HUES48 (cell line): ENCODE data around the gene ACOT11.
"Not testable (repeated sequence)": the region's sequence is repeated elsewhere in the genome, so short reads cannot be mapped to it uniquely, and the experiment has no call there.

Experiments
- H3K27ac ChIP-seq: one replicate; pipeline ENCODE4 v1.7.0; 2013; ENCODE audit warnings: low read depth, low read length, inconsistent platforms
- H3K27me3 ChIP-seq: 2 replicates; pipeline ENCODE4 v1.6.1; 2013; ENCODE audit warnings: mild to moderate bottlenecking, low read length; ENCODE audit not compliant: control insufficient read depth, insufficient read depth
- H3K36me3 ChIP-seq: 2 replicates; pipeline ENCODE4 v1.6.1; 2013; ENCODE audit warnings: low read length; ENCODE audit not compliant: control insufficient read depth, insufficient read depth
- H3K4me1 ChIP-seq: 2 replicates; pipeline ENCODE4 v1.6.1; 2013; ENCODE audit warnings: mild to moderate bottlenecking, low read length; ENCODE audit not compliant: control insufficient read depth, insufficient read depth
- H3K4me3 ChIP-seq: 2 replicates; pipeline ENCODE4 v1.5.1; 2013; ENCODE audit warnings: mild to moderate bottlenecking, low read depth, low read length
- H3K9ac ChIP-seq: 2 replicates; pipeline ENCODE4 v1.6.1; 2013; ENCODE audit warnings: mild to moderate bottlenecking, low read depth, low read length, moderate library complexity
- H3K9me3 ChIP-seq: 2 replicates; pipeline ENCODE4 v1.6.1; 2013; ENCODE audit warnings: low read length; ENCODE audit not compliant: control insufficient read depth, insufficient read depth

ACOT11 gene

GRCh38 chr1:54513921-54514580 is 34.0 kb upstream of the ACOT11 start:
- H3K9ac ChIP-seq, H3K9me3 ChIP-seq, H3K27ac ChIP-seq, H3K27me3 ChIP-seq, H3K36me3 ChIP-seq, H3K4me1 ChIP-seq, H3K4me3 ChIP-seq: not testable (repeated sequence)

- Histone ChIP-seq H3K27ac (no peak overlapping the region), H3K9ac (no peak overlapping the region), H3K27me3 (no peaks in the 10 kb centered on the region), H3K9me3 (no peaks in the 10 kb centered on the region), H3K36me3 (no peaks in the 10 kb centered on the region), H3K4me3 (no peak overlapping the region), H3K4me1 (no peaks in the 10 kb centered on the region)
These were observed 31.6 kb upstream of the ACOT11 start for GRCh38 chr1:54516249-54516920.

- no peaks in the 10 kb centered on the region for H3K27me3 ChIP-seq
- no peak overlapping the region for H3K27ac ChIP-seq
- H3K4me3 ChIP-seq = no peak overlapping the region
- no peaks in the 10 kb centered on the region for H3K4me1 ChIP-seq
- no peaks in the 10 kb centered on the region for H3K36me3 ChIP-seq
- no peak overlapping the region for H3K9ac ChIP-seq
- no peaks in the 10 kb centered on the region for H3K9me3 ChIP-seq
These were observed 30.5 kb upstream of the ACOT11 start for GRCh38 chr1:54517496-54517895.

- Histone ChIP-seq H3K4me3 (no peak overlapping the region), H3K9ac (no peak overlapping the region), H3K27me3 (no peaks in the 10 kb centered on the region), H3K27ac (no peak overlapping the region), H3K9me3 (no peaks in the 10 kb centered on the region), H3K36me3 (no peaks in the 10 kb centered on the region), H3K4me1 (no peaks in the 10 kb centered on the region)
These were observed 29.5 kb upstream of the ACOT11 start for GRCh38 chr1:54518489-54518888.

- Histone ChIP-seq H3K9ac (no peak overlapping the region), H3K36me3 (no peaks in the 10 kb centered on the region), H3K27ac (no peak overlapping the region), H3K9me3 (no peaks in the 10 kb centered on the region), H3K4me1 (no peaks in the 10 kb centered on the region), H3K27me3 (no peaks in the 10 kb centered on the region), H3K4me3 (no peak overlapping the region)
These were observed 28.3 kb upstream of the ACOT11 start for GRCh38 chr1:54519709-54520108.

GRCh38 chr1:54520631-54521321 is 27.3 kb upstream of the ACOT11 start:
- no peaks in the 10 kb centered on the region for H3K9me3 ChIP-seq
- no peaks in the 10 kb centered on the region for H3K36me3 ChIP-seq
- no peaks in the 10 kb centered on the region for H3K27me3 ChIP-seq
- no peak overlapping the region for H3K27ac ChIP-seq
- H3K9ac ChIP-seq = no peak overlapping the region
- H3K4me1 ChIP-seq = no peaks in the 10 kb centered on the region
- H3K4me3 ChIP-seq = no peak overlapping the region

- H3K4me1 ChIP-seq, H3K4me3 ChIP-seq, H3K36me3 ChIP-seq, H3K9me3 ChIP-seq, H3K9ac ChIP-seq, H3K27ac ChIP-seq, H3K27me3 ChIP-seq: not testable (repeated sequence)
These were observed 21.5 kb upstream of the ACOT11 start for GRCh38 chr1:54526565-54526964.

- Histone ChIP-seq H3K36me3 (no peaks in the 10 kb centered on the region), H3K9ac (no peak overlapping the region), H3K4me3 (no peak overlapping the region), H3K27me3 (no peaks in the 10 kb centered on the region), H3K27ac (no peak overlapping the region), H3K9me3 (no peaks in the 10 kb centered on the region), H3K4me1 (no peaks in the 10 kb centered on the region)
These were observed 19.4 kb upstream of the ACOT11 start for GRCh38 chr1:54528613-54529012.

- H3K4me3 ChIP-seq = no peak overlapping the region
- no peaks in the 10 kb centered on the region for H3K27me3 ChIP-seq
- H3K36me3 ChIP-seq = no peaks in the 10 kb centered on the region
- H3K4me1 ChIP-seq = no peaks in the 10 kb centered on the region
- H3K9ac ChIP-seq = no peak overlapping the region
- H3K27ac ChIP-seq = no peak overlapping the region
- no peaks in the 10 kb centered on the region for H3K9me3 ChIP-seq
These were observed 16.0 kb upstream of the ACOT11 start for GRCh38 chr1:54532033-54532432.

- H3K4me3 ChIP-seq, H3K27ac ChIP-seq, H3K9ac ChIP-seq, H3K27me3 ChIP-seq, H3K4me1 ChIP-seq, H3K9me3 ChIP-seq, H3K36me3 ChIP-seq: not testable (repeated sequence)
These were observed 11.4 kb upstream of the ACOT11 start for GRCh38 chr1:54536656-54537055.

- Histone ChIP-seq H3K4me3 (no peak overlapping the region), H3K27me3 (no peaks in the 10 kb centered on the region), H3K27ac (no peak overlapping the region), H3K9ac (no peak overlapping the region), H3K9me3 (no peaks in the 10 kb centered on the region), H3K36me3 (no peaks in the 10 kb centered on the region), H3K4me1 (peaks cover 11% of the 10 kb centered on the region; the same call in 1 of the 2 replicates)
These were observed 10.4 kb upstream of the ACOT11 start for GRCh38 chr1:54537611-54538010.
